Stimulated activated CD8-positive, alpha-beta memory T cell treated with anti-CD3 and anti-CD28 coated beads, Interleukin-2, amount 100 ng/mL, for 48 hours (primary cell): Measurements from ENCODE around the gene PTPRT.

Experiments
- DNase-seq, 2 donors: peaks; one replicate each; pipeline ENCODE4 v3.0.0-alpha.2; 2020; ENCODE audit warnings: low read depth in 2 of 2

The PTPRT gene

DNA sequence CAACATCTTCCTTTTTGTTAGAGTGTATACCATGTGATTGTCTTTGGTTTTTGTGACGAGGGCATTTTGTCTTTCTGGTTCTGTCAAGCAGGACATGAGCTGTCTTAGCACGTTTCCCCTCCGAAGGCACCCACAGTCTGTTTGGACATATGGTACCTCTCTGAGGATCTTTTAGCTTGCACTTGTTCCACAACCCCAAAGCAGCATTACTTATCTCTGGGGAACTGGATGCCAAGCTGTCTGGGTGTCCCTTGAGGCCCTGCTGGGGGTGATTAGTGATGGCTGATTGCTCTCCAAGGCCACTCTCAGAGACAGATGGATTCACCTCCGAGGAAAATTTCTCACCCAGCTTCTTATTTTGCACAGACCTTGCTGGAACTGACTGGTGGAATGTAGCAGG is 1126.6 kb downstream of the PTPRT start:
- DNase-seq: no peak

DNA sequence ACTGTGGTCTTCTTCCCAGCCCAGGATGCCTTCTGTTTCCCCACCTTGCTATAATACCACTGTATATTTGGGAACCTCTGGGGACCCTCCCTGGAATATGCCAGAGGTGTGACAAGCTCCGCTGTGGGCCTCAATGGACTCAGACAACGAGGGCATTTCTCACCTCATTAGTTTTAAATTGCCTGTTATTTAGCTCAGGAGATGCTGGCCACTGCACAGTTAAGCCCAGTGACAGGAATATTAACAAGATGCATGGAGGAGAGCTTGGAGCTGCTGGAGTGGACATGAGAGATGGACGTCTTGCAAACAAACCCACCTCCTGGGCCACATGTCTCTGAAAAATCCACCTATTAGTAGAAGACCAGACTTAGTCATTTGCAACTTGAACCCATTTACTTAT is 1136.4 kb downstream of the PTPRT start:
- no peak for DNase-seq

DNA sequence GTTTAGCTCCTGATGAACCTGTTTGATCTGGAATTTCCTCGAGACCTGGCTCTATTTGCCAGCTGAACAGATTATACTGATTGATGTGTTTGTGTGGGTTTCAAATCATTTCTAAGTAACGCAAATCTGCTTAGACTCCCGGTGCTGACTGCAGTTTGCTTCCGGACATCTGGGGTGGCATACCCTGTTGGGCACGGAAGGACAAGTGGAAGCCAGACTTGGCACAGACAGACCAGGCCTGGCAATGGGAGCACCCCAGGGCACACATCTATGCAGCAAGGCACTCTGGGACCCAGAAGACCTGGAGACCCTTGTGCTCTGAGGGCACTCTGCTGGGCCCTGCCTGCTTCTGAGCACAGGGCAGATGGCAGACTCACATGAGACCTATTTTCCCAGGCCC is 1137.8 kb downstream of the PTPRT start:
- DNase-seq: no peak

DNA sequence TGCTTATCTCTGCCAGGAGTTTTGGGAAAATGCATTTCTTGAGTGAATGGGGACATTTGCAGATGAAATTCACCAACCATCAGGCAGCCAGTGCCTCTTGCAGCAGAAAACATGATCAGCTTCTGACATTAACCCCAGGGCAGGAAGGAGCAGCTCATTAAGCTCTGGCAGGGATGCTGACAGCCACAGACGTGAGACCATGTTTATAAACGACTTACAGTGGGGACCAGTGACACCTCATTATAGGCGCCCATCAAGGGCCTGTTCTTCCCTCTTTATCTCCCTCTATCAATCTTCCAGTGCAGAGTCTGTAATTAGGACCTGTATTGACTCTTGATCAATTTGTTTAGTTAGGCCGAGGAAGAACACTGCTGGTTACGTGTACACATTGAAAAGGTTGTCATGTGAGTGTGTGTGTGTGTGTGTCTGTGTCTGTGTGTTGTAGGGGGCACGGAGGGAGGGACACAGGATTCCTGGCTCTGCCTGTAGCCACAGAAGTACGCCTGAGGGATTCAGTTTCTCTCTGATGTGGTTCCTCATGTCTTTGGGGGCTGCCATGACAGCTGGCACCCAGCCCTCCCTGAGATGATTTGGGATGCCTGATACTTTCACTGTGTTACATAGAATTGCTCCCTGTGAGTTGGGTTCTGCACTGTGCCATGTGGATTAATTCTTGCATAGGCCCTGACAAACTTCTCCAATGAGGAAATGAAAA is 1143.2 kb downstream of the PTPRT start:
- no peak for DNase-seq

DNA sequence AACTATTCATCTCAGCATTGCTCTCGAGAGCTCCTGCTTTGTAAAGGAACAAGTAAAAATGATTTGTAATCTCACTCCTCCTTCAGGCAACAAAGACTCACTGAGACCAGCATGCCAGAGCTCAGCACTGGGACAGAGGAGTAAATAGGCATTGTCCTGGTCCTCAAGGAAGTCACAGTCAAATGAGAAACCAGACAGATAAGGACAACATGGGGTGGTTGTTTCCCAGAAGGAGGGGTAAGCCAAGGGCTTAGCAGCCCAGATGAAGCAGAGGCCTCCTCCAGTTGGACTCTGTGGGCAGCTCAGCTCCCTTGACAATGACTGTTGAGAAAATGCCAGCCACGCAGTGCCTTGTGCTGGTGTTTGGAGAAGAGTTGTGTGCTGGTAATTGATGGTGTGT is 1145.8 kb downstream of the PTPRT start:
- no peak for DNase-seq

DNA sequence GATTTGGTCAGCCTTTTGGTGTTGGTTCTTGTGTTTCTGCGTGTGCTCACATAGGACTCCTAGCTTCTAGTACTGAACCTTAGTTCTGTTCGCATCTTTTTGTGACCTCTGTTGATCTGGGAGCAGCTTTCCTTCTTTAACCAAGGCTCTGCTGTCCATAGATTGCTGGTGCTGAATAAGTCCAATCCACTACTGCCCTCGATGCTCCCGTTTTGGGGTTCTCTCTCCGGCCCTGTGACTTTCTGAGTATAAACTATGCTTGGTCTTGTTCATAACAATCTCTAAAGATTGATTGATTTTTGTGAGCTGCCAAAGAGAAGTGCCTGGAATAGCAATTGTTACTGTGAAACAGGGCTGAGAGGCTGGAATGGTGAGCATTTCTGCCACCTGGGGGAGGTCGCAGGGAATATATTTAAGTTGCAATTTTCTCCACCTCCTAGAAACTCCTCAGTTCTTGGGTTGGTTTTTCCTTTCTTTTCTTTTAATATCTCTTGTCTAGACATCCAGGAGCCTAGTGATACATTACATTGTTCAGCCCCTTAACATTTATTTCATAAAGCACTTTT is 1148.6 kb downstream of the PTPRT start:
- DNase-seq: no peak

DNA sequence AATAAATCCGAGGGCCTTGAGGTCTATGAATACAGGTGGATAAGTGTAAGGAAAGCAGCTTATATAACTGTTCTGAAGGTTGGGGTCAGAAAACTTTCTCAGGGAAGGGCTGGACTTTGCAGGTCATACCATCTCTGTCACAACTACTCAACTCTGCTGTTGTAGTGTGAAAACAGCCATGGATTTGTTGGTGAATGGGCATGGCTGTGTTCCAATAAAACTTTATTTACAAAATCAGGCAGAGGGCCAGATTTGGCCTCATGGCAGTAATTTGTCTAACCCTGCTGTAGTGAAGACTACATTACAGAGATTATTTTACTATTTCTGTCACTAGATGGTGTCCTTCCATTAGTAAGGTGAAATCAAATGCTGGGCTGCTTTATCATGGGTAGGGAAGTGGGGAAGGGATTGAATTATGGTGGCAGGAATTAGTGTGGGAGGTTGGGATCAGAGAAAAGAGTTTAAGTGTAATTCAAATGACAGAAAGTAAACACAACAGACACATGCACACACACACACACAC is 1161.9 kb downstream of the PTPRT start:
- DNase-seq: no peak

DNA sequence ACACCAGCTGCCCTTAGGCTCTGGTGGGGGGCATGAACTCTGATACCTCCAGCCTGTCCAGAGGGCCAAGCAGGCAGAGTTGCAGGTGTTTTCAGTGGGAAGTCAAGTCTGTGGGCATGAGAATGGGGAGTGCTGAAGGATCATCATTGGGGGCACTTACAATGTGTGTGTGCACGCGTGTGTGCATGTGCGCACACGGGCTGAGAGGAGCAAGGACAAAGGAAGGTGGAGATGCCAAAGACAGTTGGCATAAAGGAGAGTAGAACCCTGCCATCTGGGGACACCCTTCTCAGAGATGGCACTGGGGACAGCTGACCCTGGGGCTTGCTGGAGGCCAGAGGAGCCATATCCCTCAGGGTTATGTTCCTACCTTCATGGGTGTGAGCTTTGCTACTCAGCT is 1163.1 kb downstream of the PTPRT start:
- DNase-seq: no peak

DNA sequence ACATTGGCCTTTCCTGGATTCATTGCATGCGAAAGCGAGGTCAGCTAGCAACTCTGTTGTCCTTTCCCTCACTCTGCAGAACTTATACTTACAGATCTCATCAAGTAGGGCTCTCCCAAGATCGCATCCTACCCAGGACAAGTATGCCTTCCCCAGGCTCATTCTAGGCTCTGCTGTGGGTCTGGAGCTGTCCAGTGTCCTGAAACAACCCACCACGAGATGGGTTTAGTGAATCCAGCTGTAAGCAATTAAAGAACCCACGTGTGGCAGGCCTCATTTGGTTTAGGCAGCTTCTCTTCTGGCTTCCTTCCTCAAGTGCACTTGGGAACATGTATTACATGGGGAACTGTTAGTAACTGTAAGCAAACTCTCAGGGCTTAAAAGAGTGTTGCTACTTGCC is 1165.1 kb downstream of the PTPRT start:
- DNase-seq: no peak
